K562 treated with DMSO at 1 percent for 48 hours (cell line): Measurements from ENCODE around the gene UVSSA. TPM values are rescaled to one million over a fixed set of nuclear protein-coding genes. Genes with fewer than 3 reads are reported as not detected.

Source experiments
- total RNA-seq: library from RNA; unstranded; fragments of 300-600 nt; gene quantifications from 2 replicates; pipeline ENCODE4 v1.2.3, GENCODE V29; 2022; ENCODE audit warnings: low replicate concordance; ENCODE audit errors: extremely low read depth

UVSSA gene
- not detected in 2 replicates for total RNA-seq

GRCh38 chr4:1346781-1347409 lies at the start of gene UVSSA:
TSS of gene UVSSA (plus strand) at chr4:1347208. CDS start at chr4:1348092, 884 bp downstream.

GRCh38 chr4:1406394-1406980 lies 59.5 kb downstream of the UVSSA start, which contains the start of gene NKX1-1:
TSS of gene NKX1-1 (minus strand) at chr4:1406442. CDS start at chr4:1406442, 0 bp downstream.

Other genes starting within 250 kb of the UVSSA start
- not detected in 2 replicates for gene RNF212, start 233.6 kb upstream of the UVSSA start, total RNA-seq
- not detected in 2 replicates for gene SPON2, start 174.6 kb upstream of the UVSSA start, total RNA-seq
- not detected in 2 replicates for gene CTBP1, start 98.1 kb upstream of the UVSSA start, total RNA-seq
- gene MAEA, start 57.3 kb upstream of the UVSSA start, total RNA-seq = not detected in 2 replicates
- gene NKX1-1, start 59.2 kb downstream of the UVSSA start, total RNA-seq = not detected in 2 replicates